BJ (cell line): ENCODE results near the gene COL11A2. TPM values are rescaled to one million over a fixed set of nuclear protein-coding genes. Genes with fewer than 3 reads are reported as not detected.

Experiments used
- CTCF ChIA-PET: fragments of 350-600 bp; formaldehyde crosslinking; extraction: SDS; loops from one replicate; lab custom pipeline; 2021; ENCODE audit warnings: antibody characterized with exemption, inconsistent platforms; lab: Yijun Ruan, JAX
- POLR2A ChIA-PET: fragments of 300-600 bp; sonication (Branson Sonifier 250); formaldehyde crosslinking; extraction: SDS; loops from one replicate; lab custom pipeline; 2021; ENCODE audit warnings: antibody characterized with exemption; lab: Charles Lee
- DNase-seq: peaks from one replicate; pipeline ENCODE4 v3.0.0-alpha.2; 2011; ENCODE audit warnings: low read depth
- H3K27me3 ChIP-seq: 2 replicates; pipeline ENCODE4 v1.6.0; 2011; ENCODE audit warnings: low read length; ENCODE audit not compliant: control insufficient read depth, insufficient read depth
- H3K36me3 ChIP-seq: 2 replicates; pipeline ENCODE4 v1.5.1; 2011; ENCODE audit warnings: low read length; ENCODE audit not compliant: control insufficient read depth, insufficient read depth
- H3K4me3 ChIP-seq: 2 replicates; pipeline ENCODE4 v1.5.1; 2011; ENCODE audit warnings: low read depth, mild to moderate bottlenecking, control low read depth, low read length
- CTCF ChIP-seq: IDR thresholded peaks from 2 replicates; pipeline ENCODE4 v1.5.1; 2011; ENCODE audit warnings: low read depth, mild to moderate bottlenecking, control low read depth, inconsistent platforms, low read length, moderate library complexity; ENCODE audit not compliant: insufficient read depth
- polyA plus RNA-seq: library from polyadenylated mRNA; depleted of rRNA; stranded (reverse); fragments of >200 nt; gene quantifications from 2 replicates; pipeline ENCODE4 v1.2.3, GENCODE V29; 2011

COL11A2 gene
- polyA plus RNA-seq, 1 experiment: 0.91 TPM

- Histone ChIP-seq H3K27me3 (peaks cover 20% of the 10 kb centered on the region), H3K4me3 (no peak overlapping the region), H3K36me3 (peaks cover 4% of the 10 kb centered on the region)
- DNase-seq: no peak
- CTCF ChIA-PET: interaction anchor here (1.1 to 1.2 kb wide), 3 partner anchors 8 to 73 kb away, joined by 3 to 6 read pairs (median 4); no protein-coding TSS in a partner anchor
- no peak for TF ChIP-seq CTCF
- POLR2A ChIA-PET: no interaction called here
Observed at GRCh38 chr6:33189625-33190448, 2.4 kb downstream of the COL11A2 start.

GRCh38 chr6:33189164-33189563 lies 3.1 kb downstream of the COL11A2 start:
- Histone ChIP-seq H3K36me3 (peaks cover 2% of the 10 kb centered on the region), H3K27me3 (peaks cover 20% of the 10 kb centered on the region), H3K4me3 (no peak overlapping the region)
- POLR2A ChIA-PET: no interaction called here
- no peak for TF ChIP-seq CTCF
- no peak for DNase-seq
- CTCF ChIA-PET: interaction anchor here (1.2 kb wide), 1 partner anchor 9 kb away, joined by 6 read pairs; no protein-coding TSS in a partner anchor

- no peak for TF ChIP-seq CTCF
- ChIA-PET POLR2A (no interaction called here), CTCF (no interaction called here)
- Histone ChIP-seq H3K27me3 (peaks cover 18% of the 10 kb centered on the region), H3K36me3 (no peaks in the 10 kb centered on the region), H3K4me3 (no peak overlapping the region)
- DNase-seq: no peak
Observed at GRCh38 chr6:33187809-33188208, 4.5 kb downstream of the COL11A2 start.

- H3K4me3 ChIP-seq: no peak overlapping the region
- ChIA-PET POLR2A (no interaction called here), CTCF (no interaction called here)
- H3K27me3 ChIP-seq: peaks cover 7% of the 10 kb centered on the region
- no peak for TF ChIP-seq CTCF
- no peak for DNase-seq
- no peaks in the 10 kb centered on the region for H3K36me3 ChIP-seq
Observed at GRCh38 chr6:33185654-33186187, 6.5 kb downstream of the COL11A2 start.

GRCh38 chr6:33185190-33185589 lies 7.1 kb downstream of the COL11A2 start:
- DNase-seq: no peak
- H3K27me3 ChIP-seq: peaks cover 7% of the 10 kb centered on the region
- H3K4me3 ChIP-seq: no peak overlapping the region
- no peak for TF ChIP-seq CTCF
- POLR2A ChIA-PET: no interaction called here
- CTCF ChIA-PET: interaction anchor here (0.6 kb wide), 1 partner anchor 220 kb away, joined by 3 read pairs; no protein-coding TSS in a partner anchor
- H3K36me3 ChIP-seq: no peaks in the 10 kb centered on the region
